Gastroesophageal sphincter (tissue), 4 donors: Measurements from ENCODE around the gene BLCAP. TPM values are rescaled to one million over a fixed set of nuclear protein-coding genes. Genes with fewer than 3 reads are reported as not detected.
"Not testable (repeated sequence)": the region's sequence is repeated elsewhere in the genome, so short reads cannot be mapped to it uniquely, and the experiment has no call there.

ENCODE experiments used
- ATAC-seq: fragments of 150-250 bp; one replicate; pipeline ENCODE4 v1.9.1; 2016; ENCODE audit warnings: mild to moderate bottlenecking, moderate library complexity
- H3K27ac ChIP-seq, 4 donors: fragments of 200-600 bp; sonication (generic) in 3 of 4; 1 replicate in 3 of 4; 2 replicates in 1 of 4; pipeline ENCODE4 v1.5.1; 2016 to 2019
- H3K27me3 ChIP-seq: fragments of 200-600 bp; sonication (generic); one replicate; pipeline ENCODE4 v1.5.1; 2019
- H3K36me3 ChIP-seq, 2 donors: fragments of 200-600 bp; sonication (generic); one replicate each; pipeline ENCODE4 v1.5.1; 2019; ENCODE audit warnings: control low read depth in 1 of 2
- H3K4me1 ChIP-seq, 3 donors: fragments of 200-600 bp; sonication (generic); 1 replicate in 2 of 3; 2 replicates in 1 of 3; pipeline ENCODE4 v1.5.1; 2016 to 2019; ENCODE audit warnings: control low read depth in 2 of 3
- H3K4me3 ChIP-seq, 2 donors: fragments of 200-600 bp; sonication (generic); one replicate each; pipeline ENCODE4 v1.5.1; 2019; ENCODE audit warnings: mild to moderate bottlenecking in 1 of 2, moderate library complexity in 1 of 2
- H3K9me3 ChIP-seq, 3 donors: fragments of 200-600 bp; sonication (generic); one replicate each; pipeline ENCODE4 v1.5.1; 2017 to 2019; ENCODE audit warnings: control low read depth in 2 of 3
- CTCF ChIP-seq, 4 experiments: fragments of 200-600 bp in 2 of 4; fragments of 450-650 bp in 2 of 4; sonication (generic) in 1 of 4; IDR thresholded peaks; one replicate each; pipeline ENCODE4 v1.5.1; 2017 to 2019; ENCODE audit warnings: antibody characterized with exemption in 4 of 4, mild to moderate bottlenecking in 2 of 4, moderate library complexity in 2 of 4
- EP300 ChIP-seq: sonication (generic); formaldehyde crosslinking; IDR thresholded peaks from one replicate; pipeline ENCODE4 v1.6.1; 2017; ENCODE audit warnings: antibody characterized with exemption, mild to moderate bottlenecking
- POLR2A ChIP-seq, 2 donors: fragments of 450-650 bp; IDR thresholded peaks; one replicate each; pipeline ENCODE4 v1.6.1; 2017; ENCODE audit warnings: antibody characterized with exemption in 2 of 2, mild to moderate bottlenecking in 2 of 2, moderate library complexity in 1 of 2
- POLR2AphosphoS5 ChIP-seq: sonication (generic); formaldehyde crosslinking; IDR thresholded peaks from one replicate; pipeline ENCODE4 v1.6.1; 2017; ENCODE audit warnings: antibody characterized with exemption
- WGBS, 2 donors: methylation state at CpG; one replicate each; pipeline ENCODE4 v1.1.5; 2018; ENCODE audit warnings: low coverage in 1 of 2; 5-methylcytosine and 5-hydroxymethylcytosine counted together
- total RNA-seq, 4 donors: library from RNA; depleted of rRNA; stranded (reverse); fragments of >200 nt; gene quantifications; one replicate each; pipeline ENCODE4 v1.1.0, GENCODE V29; 2016

Gene BLCAP
- total RNA-seq, 4 donors from 2014 or later = 37.7 to 65.5 (median 55.6) TPM

GRCh38 chr20:37558779-37559178, 31.1 kb upstream of the BLCAP start:
- Histone ChIP-seq H3K4me3 (no peak overlapping the region), H3K27me3 (peaks cover 26% of the 10 kb centered on the region), H3K27ac (no peak overlapping the region), H3K4me1 (no peaks in the 10 kb centered on the region), H3K9me3 (no peaks in the 10 kb centered on the region), H3K36me3 (no peaks in the 10 kb centered on the region)
- ATAC-seq = no peak
- TF ChIP-seq POLR2AphosphoS5 (no peak), CTCF (IDR thresholded peaks at IDR 0.05) (no peak), POLR2A (IDR thresholded peaks at IDR 0.05) (no peak), EP300 (no peak)
- 79 to 93% methylated on average over 2 of the region's 4 CpGs for WGBS, 2 donors

GRCh38 chr20:37558306-37558705, 30.6 kb upstream of the BLCAP start:
- Histone ChIP-seq H3K4me3 (no peak overlapping the region), H3K27ac (no peak overlapping the region), H3K36me3 (no peaks in the 10 kb centered on the region), H3K9me3 (no peaks in the 10 kb centered on the region), H3K27me3 (peaks cover 22% of the 10 kb centered on the region), H3K4me1 (no peaks in the 10 kb centered on the region)
- TF ChIP-seq POLR2AphosphoS5 (no peak), CTCF (IDR thresholded peaks at IDR 0.05) (no peak), POLR2A (IDR thresholded peaks at IDR 0.05) (no peak), EP300 (no peak)
- WGBS, 2 donors = 79 to 87% methylated on average over 3 to 4 of the region's 4 CpGs
- no peak for ATAC-seq

GRCh38 chr20:37556538-37556937, 28.9 kb upstream of the BLCAP start:
- TF ChIP-seq EP300 (no peak), CTCF (IDR thresholded peaks at IDR 0.05) (no peak), POLR2A (IDR thresholded peaks at IDR 0.05) (no peak), POLR2AphosphoS5 (no peak)
- 86 to 88% methylated on average over 5 to 6 of the region's 6 CpGs for WGBS, 2 donors
- no peaks in the 10 kb centered on the region for H3K4me1 ChIP-seq

GRCh38 chr20:37554721-37555298, 27.1 kb upstream of the BLCAP start:
- H3K4me3 ChIP-seq, H3K4me1 ChIP-seq, H3K9me3 ChIP-seq, H3K27me3 ChIP-seq, ATAC-seq, H3K36me3 ChIP-seq, H3K27ac ChIP-seq: not testable (repeated sequence)
- WGBS, 2 donors = 26 to 54% methylated on average over 3 to 13 of the region's 13 CpGs

More at GRCh38 chr20:37556538-37556937, 28.9 kb upstream of the BLCAP start:
- no peaks in the 10 kb centered on the region for H3K9me3 ChIP-seq
- H3K36me3 ChIP-seq = no peaks in the 10 kb centered on the region
- no peak for ATAC-seq
- H3K27me3 ChIP-seq = peaks cover 7% of the 10 kb centered on the region
- no peak overlapping the region for H3K27ac ChIP-seq
- H3K4me3 ChIP-seq = no peak overlapping the region

- H3K9me3 ChIP-seq = no peaks in the 10 kb centered on the region
- no peak overlapping the region for H3K27ac ChIP-seq
- no peak overlapping the region for H3K4me3 ChIP-seq
- no peaks in the 10 kb centered on the region for H3K36me3 ChIP-seq
- TF ChIP-seq POLR2AphosphoS5 (no peak), POLR2A (IDR thresholded peaks at IDR 0.05) (no peak), CTCF (IDR thresholded peaks at IDR 0.05) (no peak), EP300 (no peak)
- peaks cover 4% of the 10 kb centered on the region for H3K27me3 ChIP-seq
- H3K4me1 ChIP-seq = no peaks in the 10 kb centered on the region
- WGBS, 2 donors = 50 to 53% methylated on average over 1 of the region's 1 CpG
- no peak for ATAC-seq
Measured at GRCh38 chr20:37552415-37552814, 24.7 kb upstream of the BLCAP start.

GRCh38 chr20:37551660-37552059, 24.0 kb upstream of the BLCAP start:
- H3K27ac ChIP-seq, H3K27me3 ChIP-seq, ATAC-seq, H3K4me3 ChIP-seq, H3K4me1 ChIP-seq, H3K36me3 ChIP-seq, H3K9me3 ChIP-seq: not testable (repeated sequence)
- 63 to 100% methylated on average over 1 to 2 of the region's 2 CpGs for WGBS, 2 donors

- not testable (repeated sequence) for H3K36me3 ChIP-seq, H3K27me3 ChIP-seq, ATAC-seq, H3K4me1 ChIP-seq, H3K27ac ChIP-seq, H3K9me3 ChIP-seq, H3K4me3 ChIP-seq
- 58 to 59% methylated on average over 6 to 16 of the region's 16 CpGs for WGBS, 2 donors
Measured at GRCh38 chr20:37550101-37550920, 22.6 kb upstream of the BLCAP start.
